ENCODE measurements around the gene AGPS. TPM values are rescaled to one million over a fixed set of nuclear protein-coding genes. Genes with fewer than 3 reads are reported as not detected.

The AGPS gene
- total RNA-seq, 2 experiments from 2014 or later, result 55.7 to 58.9 TPM

- CTCF ChIA-PET, result interaction anchor here (1.6 kb wide), 1 partner anchor 12 kb away, joined by 5 read pairs; no protein-coding TSS in a partner anchor
- intact Hi-C loops (cut with micrococcal nuclease), result no loop called here
- DNase-seq (no peak), ATAC-seq (no peak)
- no peak overlapping the region for H3K4me3 Mint-ChIP-seq
- peaks cover 3% of the 10 kb centered on the region for H3K27me3 Mint-ChIP-seq
- no peaks in the 10 kb centered on the region for H3K9me3 Mint-ChIP-seq
- POLR2A ChIA-PET, result no interaction called here
- TF ChIP-seq, protein P1, sequence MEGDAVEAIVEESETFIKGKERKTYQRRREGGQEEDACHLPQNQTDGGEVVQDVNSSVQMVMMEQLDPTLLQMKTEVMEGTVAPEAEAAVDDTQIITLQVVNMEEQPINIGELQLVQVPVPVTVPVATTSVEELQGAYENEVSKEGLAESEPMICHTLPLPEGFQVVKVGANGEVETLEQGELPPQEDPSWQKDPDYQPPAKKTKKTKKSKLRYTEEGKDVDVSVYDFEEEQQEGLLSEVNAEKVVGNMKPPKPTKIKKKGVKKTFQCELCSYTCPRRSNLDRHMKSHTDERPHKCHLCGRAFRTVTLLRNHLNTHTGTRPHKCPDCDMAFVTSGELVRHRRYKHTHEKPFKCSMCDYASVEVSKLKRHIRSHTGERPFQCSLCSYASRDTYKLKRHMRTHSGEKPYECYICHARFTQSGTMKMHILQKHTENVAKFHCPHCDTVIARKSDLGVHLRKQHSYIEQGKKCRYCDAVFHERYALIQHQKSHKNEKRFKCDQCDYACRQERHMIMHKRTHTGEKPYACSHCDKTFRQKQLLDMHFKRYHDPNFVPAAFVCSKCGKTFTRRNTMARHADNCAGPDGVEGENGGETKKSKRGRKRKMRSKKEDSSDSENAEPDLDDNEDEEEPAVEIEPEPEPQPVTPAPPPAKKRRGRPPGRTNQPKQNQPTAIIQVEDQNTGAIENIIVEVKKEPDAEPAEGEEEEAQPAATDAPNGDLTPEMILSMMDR (IDR thresholded peaks at IDR 0.05), result no peak
- no peak overlapping the region for H3K27ac Mint-ChIP-seq
- H3K4me1 Mint-ChIP-seq (ENCODE audit: low read depth), result no peaks in the 10 kb centered on the region
- H3K36me3 Mint-ChIP-seq (ENCODE audit: low read depth), result no peaks in the 10 kb centered on the region
These were observed 200.4 kb downstream of the AGPS start for GRCh38 chr2:177592945-177593344.

- no peaks in the 10 kb centered on the region for H3K9me3 Mint-ChIP-seq
- peaks cover 3% of the 10 kb centered on the region for H3K27me3 Mint-ChIP-seq
- ATAC-seq (no peak), DNase-seq (no peak)
- H3K4me3 Mint-ChIP-seq, result no peak overlapping the region
- TF ChIP-seq, protein P1 (IDR thresholded peaks at IDR 0.05), result no peak
- CTCF ChIA-PET, result interaction anchor here (0.6 to 1.6 kb wide), 2 partner anchors 11 to 95 kb away, joined by 3 to 5 read pairs; no protein-coding TSS in a partner anchor
- no peak overlapping the region for H3K27ac Mint-ChIP-seq
- POLR2A ChIA-PET, result no interaction called here
- H3K4me1 Mint-ChIP-seq (ENCODE audit: low read depth), result no peaks in the 10 kb centered on the region
- H3K36me3 Mint-ChIP-seq (ENCODE audit: low read depth), result no peaks in the 10 kb centered on the region
- intact Hi-C loops (cut with micrococcal nuclease), result no loop called here
These were observed 200.8 kb downstream of the AGPS start for GRCh38 chr2:177593402-177593801.

Other genes starting within 250 kb of the AGPS start
- 100 to 1,000 TPM; 292 to 308 TPM for gene HNRNPA3, start 180.0 kb upstream of the AGPS start, total RNA-seq
- gene NFE2L2, start 128.0 kb upstream of the AGPS start, total RNA-seq, result 10 to 100 TPM; 57.3 to 57.6 TPM